ENCODE measurements around the gene LIF.

Gene LIF

DNA sequence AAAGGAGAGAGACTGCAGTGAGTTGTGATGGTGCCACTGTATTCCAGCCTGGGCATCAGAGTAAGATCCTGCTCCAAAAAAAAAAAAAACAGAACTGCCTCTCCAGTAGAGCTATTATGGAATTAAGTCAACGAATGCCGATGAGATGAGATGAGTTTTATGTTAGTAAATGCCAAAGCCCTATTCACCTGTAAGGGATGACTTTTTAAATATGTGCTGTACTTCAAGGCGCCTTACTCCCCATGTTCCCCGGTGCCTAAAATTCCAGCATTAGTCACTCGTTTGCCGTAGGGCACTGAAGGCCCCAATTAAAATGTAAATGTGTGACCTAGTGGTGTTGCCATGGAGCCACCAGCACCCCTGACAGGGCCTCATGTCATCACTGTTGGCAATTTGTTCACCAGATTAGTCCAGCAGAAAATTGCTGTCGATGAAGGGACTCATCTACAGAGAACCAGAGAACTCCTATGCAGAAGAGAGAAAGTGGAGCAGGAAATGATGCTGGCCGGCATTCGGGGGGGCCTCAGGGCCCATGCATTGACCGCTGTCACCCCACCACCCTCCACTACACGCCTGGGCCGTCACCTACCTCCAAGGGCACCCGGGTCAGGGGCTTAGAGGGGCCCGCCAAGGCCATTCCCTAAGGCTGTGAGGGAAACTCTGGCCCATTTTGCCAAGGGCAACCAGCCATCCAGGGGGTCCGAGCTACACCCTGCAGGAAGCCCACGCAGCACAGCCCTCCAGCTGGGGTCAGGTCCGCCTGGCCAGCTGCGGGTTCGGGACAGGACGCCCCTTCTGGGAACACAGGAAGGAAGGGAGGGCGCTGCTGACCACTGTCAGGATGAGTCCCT is 17.8 kb downstream of the LIF start:
- Histone ChIP-seq H3K27me3 (ENCODE audit: insufficient read depth, poor library complexity, severe bottlenecking) (peaks cover 17% of the 10 kb centered on the region), H3K27ac (replicated peaks) (no peak overlapping the region), H3K4me3 (replicated peaks; ENCODE audit: insufficient read depth, low read length) (no peak overlapping the region)
- TF ChIP-seq, protein P1, sequence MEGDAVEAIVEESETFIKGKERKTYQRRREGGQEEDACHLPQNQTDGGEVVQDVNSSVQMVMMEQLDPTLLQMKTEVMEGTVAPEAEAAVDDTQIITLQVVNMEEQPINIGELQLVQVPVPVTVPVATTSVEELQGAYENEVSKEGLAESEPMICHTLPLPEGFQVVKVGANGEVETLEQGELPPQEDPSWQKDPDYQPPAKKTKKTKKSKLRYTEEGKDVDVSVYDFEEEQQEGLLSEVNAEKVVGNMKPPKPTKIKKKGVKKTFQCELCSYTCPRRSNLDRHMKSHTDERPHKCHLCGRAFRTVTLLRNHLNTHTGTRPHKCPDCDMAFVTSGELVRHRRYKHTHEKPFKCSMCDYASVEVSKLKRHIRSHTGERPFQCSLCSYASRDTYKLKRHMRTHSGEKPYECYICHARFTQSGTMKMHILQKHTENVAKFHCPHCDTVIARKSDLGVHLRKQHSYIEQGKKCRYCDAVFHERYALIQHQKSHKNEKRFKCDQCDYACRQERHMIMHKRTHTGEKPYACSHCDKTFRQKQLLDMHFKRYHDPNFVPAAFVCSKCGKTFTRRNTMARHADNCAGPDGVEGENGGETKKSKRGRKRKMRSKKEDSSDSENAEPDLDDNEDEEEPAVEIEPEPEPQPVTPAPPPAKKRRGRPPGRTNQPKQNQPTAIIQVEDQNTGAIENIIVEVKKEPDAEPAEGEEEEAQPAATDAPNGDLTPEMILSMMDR (IDR thresholded peaks at IDR 0.05; ENCODE audit: insufficient read depth, low read length): no peak
- no peak for DNase-seq (ENCODE audit: low read depth in 1 of 2, low spot score in 1 of 2)

GRCh38 chr22:30227438-30228228 is 18.9 kb downstream of the LIF start:
- Histone ChIP-seq H3K27ac (replicated peaks) (no peak overlapping the region), H3K27me3 (ENCODE audit: insufficient read depth, poor library complexity, severe bottlenecking) (peaks cover 16% of the 10 kb centered on the region), H3K4me3 (replicated peaks; ENCODE audit: insufficient read depth, low read length) (no peak overlapping the region)
- no peak for DNase-seq (ENCODE audit: low read depth in 1 of 2, low spot score in 1 of 2)
- TF ChIP-seq GABPA (IDR thresholded peaks at IDR 0.05; ENCODE audit: low read depth): no peak
- TF ChIP-seq SPI1 (IDR thresholded peaks at IDR 0.05; ENCODE audit: borderline replicate concordance, low read depth): no peak
- TF ChIP-seq, protein P1 (IDR thresholded peaks at IDR 0.05; ENCODE audit: insufficient read depth, low read length): no peak
- TF ChIP-seq, protein P2, sequence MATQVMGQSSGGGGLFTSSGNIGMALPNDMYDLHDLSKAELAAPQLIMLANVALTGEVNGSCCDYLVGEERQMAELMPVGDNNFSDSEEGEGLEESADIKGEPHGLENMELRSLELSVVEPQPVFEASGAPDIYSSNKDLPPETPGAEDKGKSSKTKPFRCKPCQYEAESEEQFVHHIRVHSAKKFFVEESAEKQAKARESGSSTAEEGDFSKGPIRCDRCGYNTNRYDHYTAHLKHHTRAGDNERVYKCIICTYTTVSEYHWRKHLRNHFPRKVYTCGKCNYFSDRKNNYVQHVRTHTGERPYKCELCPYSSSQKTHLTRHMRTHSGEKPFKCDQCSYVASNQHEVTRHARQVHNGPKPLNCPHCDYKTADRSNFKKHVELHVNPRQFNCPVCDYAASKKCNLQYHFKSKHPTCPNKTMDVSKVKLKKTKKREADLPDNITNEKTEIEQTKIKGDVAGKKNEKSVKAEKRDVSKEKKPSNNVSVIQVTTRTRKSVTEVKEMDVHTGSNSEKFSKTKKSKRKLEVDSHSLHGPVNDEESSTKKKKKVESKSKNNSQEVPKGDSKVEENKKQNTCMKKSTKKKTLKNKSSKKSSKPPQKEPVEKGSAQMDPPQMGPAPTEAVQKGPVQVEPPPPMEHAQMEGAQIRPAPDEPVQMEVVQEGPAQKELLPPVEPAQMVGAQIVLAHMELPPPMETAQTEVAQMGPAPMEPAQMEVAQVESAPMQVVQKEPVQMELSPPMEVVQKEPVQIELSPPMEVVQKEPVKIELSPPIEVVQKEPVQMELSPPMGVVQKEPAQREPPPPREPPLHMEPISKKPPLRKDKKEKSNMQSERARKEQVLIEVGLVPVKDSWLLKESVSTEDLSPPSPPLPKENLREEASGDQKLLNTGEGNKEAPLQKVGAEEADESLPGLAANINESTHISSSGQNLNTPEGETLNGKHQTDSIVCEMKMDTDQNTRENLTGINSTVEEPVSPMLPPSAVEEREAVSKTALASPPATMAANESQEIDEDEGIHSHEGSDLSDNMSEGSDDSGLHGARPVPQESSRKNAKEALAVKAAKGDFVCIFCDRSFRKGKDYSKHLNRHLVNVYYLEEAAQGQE (IDR thresholded peaks at IDR 0.05; ENCODE audit: insufficient replicate concordance, low read depth): no peak
- no peak for TF ChIP-seq POLR2AphosphoS5 (IDR thresholded peaks at IDR 0.05; ENCODE audit: low read depth)

DNA sequence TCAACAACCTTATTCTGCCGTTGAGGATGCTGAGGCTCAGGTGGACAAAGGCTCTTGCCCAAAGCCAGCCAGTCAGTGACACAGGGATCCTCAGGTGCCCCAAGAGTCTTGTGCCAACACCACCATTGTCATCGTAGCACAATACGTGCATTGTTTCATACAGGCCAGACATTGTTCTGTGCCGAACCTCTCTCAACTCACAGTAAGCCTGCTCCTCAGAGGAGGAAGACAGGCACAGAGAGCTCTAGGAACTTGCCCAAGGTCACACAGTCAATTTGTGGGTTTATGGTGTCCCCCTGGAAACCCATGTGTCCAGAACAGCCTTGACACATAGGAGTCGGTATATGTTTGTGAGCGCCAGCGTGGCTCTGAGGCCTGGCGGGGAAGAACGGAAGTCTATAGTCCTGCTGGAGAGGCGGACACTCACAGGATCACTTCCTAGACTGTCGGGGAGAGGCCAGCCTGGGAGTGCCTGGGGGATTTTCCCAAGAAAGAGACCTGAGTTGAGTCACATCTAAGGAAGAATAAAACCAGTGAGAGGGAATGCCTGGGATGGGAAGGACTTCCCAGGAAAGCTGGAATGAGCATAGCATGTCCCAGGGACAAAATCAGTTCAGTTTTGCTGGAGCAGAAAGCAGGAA is 20.2 kb downstream of the LIF start:
- DNase-seq (ENCODE audit: low read depth in 1 of 2, low spot score in 1 of 2): no peak
- H3K27me3 ChIP-seq (ENCODE audit: insufficient read depth, poor library complexity, severe bottlenecking): peaks cover 16% of the 10 kb centered on the region
- no peak overlapping the region for H3K4me3 ChIP-seq (replicated peaks; ENCODE audit: insufficient read depth, low read length)
- no peak overlapping the region for H3K27ac ChIP-seq (replicated peaks)
- no peak for TF ChIP-seq POLR2AphosphoS5 (IDR thresholded peaks at IDR 0.05; ENCODE audit: low read depth)
- TF ChIP-seq SPI1 (IDR thresholded peaks at IDR 0.05; ENCODE audit: borderline replicate concordance, low read depth): no peak
- no peak for TF ChIP-seq GABPA (IDR thresholded peaks at IDR 0.05; ENCODE audit: low read depth)
- TF ChIP-seq, protein P2 (IDR thresholded peaks at IDR 0.05; ENCODE audit: insufficient replicate concordance, low read depth): no peak
- TF ChIP-seq, protein P1 (IDR thresholded peaks at IDR 0.05; ENCODE audit: insufficient read depth, low read length): no peak
